ENCODE measurements around the gene BLOC1S4. TPM values are rescaled to one million over a fixed set of nuclear protein-coding genes. Genes with fewer than 3 reads are reported as not detected.
"Not testable (repeated sequence)": the region's sequence is repeated elsewhere in the genome, so short reads cannot be mapped to it uniquely, and the experiment has no call there.

The BLOC1S4 gene
- total and polyA plus RNA-seq, 2 experiments from 2014 or later, result 22.7 to 27.3 TPM

GRCh38 chr4:6754481-6755087 lies 38.6 kb downstream of the BLOC1S4 start:
- H3K9ac ChIP-seq, result no peak overlapping the region
- H4K20me1 ChIP-seq (ENCODE audit: insufficient read depth), result no peaks in the 10 kb centered on the region
- no peak overlapping the region for H2AFZ ChIP-seq
- H3F3A ChIP-seq (ENCODE audit: insufficient read depth), result no peaks in the 10 kb centered on the region
- no peaks in the 10 kb centered on the region for H3K9me3 ChIP-seq (ENCODE audit: low read depth)
- TF ChIP-seq EZH2phosphoT487 (IDR thresholded peaks at IDR 0.05; ENCODE audit: insufficient read depth, low read depth), result no peak
- no peak for TF ChIP-seq EZH2 (IDR thresholded peaks at IDR 0.05; ENCODE audit: insufficient read depth, poor library complexity, severe bottlenecking)
- no peak overlapping the region for H3K27ac ChIP-seq
- no peak for DNase-seq
- WGBS, 2 experiments (ENCODE audit: low coverage in 1 of 2, low lambda C conversion rate in 2 of 2, missing lambda C conversion rate in 2 of 2), result 63 to 67% methylated on average over 3 of the region's 3 CpGs
- no peaks in the 10 kb centered on the region for H3K9me2 ChIP-seq (ENCODE audit: insufficient read depth)
- no peaks in the 10 kb centered on the region for H3K27me3 ChIP-seq (replicated peaks; ENCODE audit: insufficient read depth)
- no peaks in the 10 kb centered on the region for H3K79me2 ChIP-seq (ENCODE audit: insufficient read depth)
- no peak overlapping the region for H3K4me3 ChIP-seq
- H3K4me2 ChIP-seq (ENCODE audit: unreplicated experiment), result no peak overlapping the region
- in situ Hi-C loops (cut with MboI), result no loop called here
- H3K36me3 ChIP-seq (ENCODE audit: low read depth), result no peaks in the 10 kb centered on the region
- no peaks in the 10 kb centered on the region for H3K4me1 ChIP-seq (ENCODE audit: insufficient read depth)

GRCh38 chr4:6755088-6755753 lies 39.2 kb downstream of the BLOC1S4 start:
- no peaks in the 10 kb centered on the region for H3K4me1 ChIP-seq (ENCODE audit: insufficient read depth)
- H3F3A ChIP-seq (ENCODE audit: insufficient read depth), result no peaks in the 10 kb centered on the region
- DNase-seq, result no peak
- in situ Hi-C loops (cut with MboI), result no loop called here
- no peaks in the 10 kb centered on the region for H3K27me3 ChIP-seq (replicated peaks; ENCODE audit: insufficient read depth)
- H3K36me3 ChIP-seq (ENCODE audit: low read depth), result no peaks in the 10 kb centered on the region
- TF ChIP-seq EZH2 (IDR thresholded peaks at IDR 0.05; ENCODE audit: insufficient read depth, poor library complexity, severe bottlenecking) (no peak), EZH2phosphoT487 (IDR thresholded peaks at IDR 0.05; ENCODE audit: insufficient read depth, low read depth) (no peak)
- H3K9me3 ChIP-seq (ENCODE audit: low read depth), result no peaks in the 10 kb centered on the region
- no peak overlapping the region for H3K4me3 ChIP-seq
- 74 to 86% methylated on average over 5 of the region's 5 CpGs for WGBS, 2 experiments (ENCODE audit: low coverage in 1 of 2, low lambda C conversion rate in 2 of 2, missing lambda C conversion rate in 2 of 2)
- no peaks in the 10 kb centered on the region for H3K9me2 ChIP-seq (ENCODE audit: insufficient read depth)
- no peak overlapping the region for H3K4me2 ChIP-seq (ENCODE audit: unreplicated experiment)
- H2AFZ ChIP-seq, result no peak overlapping the region
- H4K20me1 ChIP-seq (ENCODE audit: insufficient read depth), result no peaks in the 10 kb centered on the region
- no peaks in the 10 kb centered on the region for H3K79me2 ChIP-seq (ENCODE audit: insufficient read depth)
- no peak overlapping the region for H3K27ac ChIP-seq
- H3K9ac ChIP-seq, result no peak overlapping the region

- H4K20me1 ChIP-seq (ENCODE audit: insufficient read depth); H2AFZ ChIP-seq; H3K79me2 ChIP-seq (ENCODE audit: insufficient read depth); H3K9me2 ChIP-seq (ENCODE audit: insufficient read depth); H3K4me3 ChIP-seq; H3K27me3 ChIP-seq (replicated peaks; ENCODE audit: insufficient read depth); H3K36me3 ChIP-seq (ENCODE audit: low read depth); DNase-seq; H3K9ac ChIP-seq; H3K9me3 ChIP-seq (ENCODE audit: low read depth); H3K27ac ChIP-seq; H3K4me1 ChIP-seq (ENCODE audit: insufficient read depth); in situ Hi-C loops (cut with MboI); H3F3A ChIP-seq (ENCODE audit: insufficient read depth); H3K4me2 ChIP-seq (ENCODE audit: unreplicated experiment): not testable (repeated sequence)
- WGBS, 2 experiments (ENCODE audit: low coverage in 1 of 2, low lambda C conversion rate in 2 of 2, missing lambda C conversion rate in 2 of 2), result 81 to 82% methylated on average over 2 of the region's 6 CpGs
Measured at GRCh38 chr4:6756345-6756744, 40.4 kb downstream of the BLOC1S4 start.

- no peak overlapping the region for H3K9ac ChIP-seq
- no peaks in the 10 kb centered on the region for H3K9me2 ChIP-seq (ENCODE audit: insufficient read depth)
- H3F3A ChIP-seq (ENCODE audit: insufficient read depth), result no peaks in the 10 kb centered on the region
- H3K4me3 ChIP-seq, result no peak overlapping the region
- H3K27me3 ChIP-seq (replicated peaks; ENCODE audit: insufficient read depth), result no peaks in the 10 kb centered on the region
- in situ Hi-C loops (cut with MboI), result no loop called here
- H3K79me2 ChIP-seq (ENCODE audit: insufficient read depth), result no peaks in the 10 kb centered on the region
- H3K4me1 ChIP-seq (ENCODE audit: insufficient read depth), result no peaks in the 10 kb centered on the region
- H4K20me1 ChIP-seq (ENCODE audit: insufficient read depth), result no peaks in the 10 kb centered on the region
- no peaks in the 10 kb centered on the region for H3K9me3 ChIP-seq (ENCODE audit: low read depth)
- 76 to 78% methylated on average over 4 of the region's 4 CpGs for WGBS, 2 experiments (ENCODE audit: low coverage in 1 of 2, low lambda C conversion rate in 2 of 2, missing lambda C conversion rate in 2 of 2)
- no peak overlapping the region for H3K4me2 ChIP-seq (ENCODE audit: unreplicated experiment)
- H3K27ac ChIP-seq, result no peak overlapping the region
- no peak for DNase-seq
- no peaks in the 10 kb centered on the region for H3K36me3 ChIP-seq (ENCODE audit: low read depth)
- no peak overlapping the region for H2AFZ ChIP-seq
- TF ChIP-seq EZH2phosphoT487 (IDR thresholded peaks at IDR 0.05; ENCODE audit: insufficient read depth, low read depth), result no peak
- no peak for TF ChIP-seq EZH2 (IDR thresholded peaks at IDR 0.05; ENCODE audit: insufficient read depth, poor library complexity, severe bottlenecking)
Measured at GRCh38 chr4:6758728-6759127, 42.8 kb downstream of the BLOC1S4 start.

All from GM23248 (cell line).